ENCODE measurements around the gene HHAT.

HHAT gene

GRCh38 chr1:210445931-210446330 is 117.2 kb downstream of the HHAT start:
- no peak for TF ChIP-seq CTCF (IDR thresholded peaks at IDR 0.05)

GRCh38 chr1:210446479-210446878 is 117.8 kb downstream of the HHAT start:
- TF ChIP-seq CTCF (IDR thresholded peaks at IDR 0.05): no peak

- no peak for TF ChIP-seq CTCF (IDR thresholded peaks at IDR 0.05)
These were observed 118.9 kb downstream of the HHAT start for GRCh38 chr1:210447456-210448057.

GRCh38 chr1:210448297-210448892 is 119.7 kb downstream of the HHAT start:
- TF ChIP-seq CTCF (IDR thresholded peaks at IDR 0.05): peak; percentile 75

GRCh38 chr1:210455840-210456603 is 127.3 kb downstream of the HHAT start:
- TF ChIP-seq CTCF (IDR thresholded peaks at IDR 0.05): no peak

GRCh38 chr1:210456731-210457255 is 128.1 kb downstream of the HHAT start:
- TF ChIP-seq CTCF (IDR thresholded peaks at IDR 0.05): no peak

- no peak for TF ChIP-seq CTCF (IDR thresholded peaks at IDR 0.05)
These were observed 128.9 kb downstream of the HHAT start for GRCh38 chr1:210457568-210457967.
